ENCODE measurements around the gene RBM10. TPM values are rescaled to one million over a fixed set of nuclear protein-coding genes. Genes with fewer than 3 reads are reported as not detected.
A peak's percentile ranks its signal among the peaks of the same experiment; 100 is the strongest.

The RBM10 gene
- total and polyA plus RNA-seq, 2 of the 13 experiments (the other 11 are each of a cell fraction or from before 2014, with no cell fraction given) = 15.9 to 43.1 TPM

- Histone ChIP-seq H2AFZ (ENCODE audit: low read length) (no peak overlapping the region), H3K79me2 (ENCODE audit: insufficient read depth, low read length) (peaks cover 44% of the 10 kb centered on the region), H3K27me3 (ENCODE audit: control insufficient read depth in 1 of 2, insufficient read depth in 2 of 2, low read length in 2 of 2) (no peaks in the 10 kb centered on the region; a peak in 1 of 5 replicates), H3K9me3 (ENCODE audit: low read length) (no peaks in the 10 kb centered on the region), H3K36me3 (replicated peaks in 1 of 2; ENCODE audit: control insufficient read depth in 1 of 2, insufficient read depth in 2 of 2, low read length in 2 of 2) (peaks cover 4 to 10% of the 10 kb centered on the region in 2 experiments; a peak in 3 of 5 replicates), H3K4me1 (ENCODE audit: insufficient read depth, low read length) (peaks cover 63% of the 10 kb centered on the region), H3K9ac (ENCODE audit: insufficient read depth, low read depth, low read length) (peak overlapping the region; percentile 95), H3K4me3 (replicated peaks in 1 of 3; ENCODE audit: insufficient read depth in 1 of 3, low read depth in 2 of 3, low read length in 3 of 3) (peak overlapping the region; percentile 68 to 83 (median 74)), H3K27ac (ENCODE audit: extremely low read length, insufficient read depth, low read length) (peak overlapping the region; percentile 79), H4K20me1 (ENCODE audit: insufficient read depth, low read length) (peaks cover 8% of the 10 kb centered on the region), H3K4me2 (ENCODE audit: low read depth, low read length) (peak overlapping the region; percentile 75)
- ChIA-PET POLR2A (interaction anchor here (0.8 to 1.0 kb wide), 6 partner anchors 23 to 329 kb away, joined by 3 to 6 read pairs (median 3); partner anchors contain the start of gene USP11), CTCF (ENCODE audit: low intra/inter-chr PET ratio, low total read pairs) (interaction anchor here (1.4 to 1.6 kb wide), 2 partner anchors 190 to 329 kb away, joined by 5 to 6 read pairs; no protein-coding TSS in a partner anchor)
- in situ Hi-C loops (cut with HindIII; ENCODE audit: extremely low pct_ligation_motif_present, low pct_unique_long_range_greater_than_20kb) = loop anchor here (5.0 kb wide), 2 partner anchors 193 to 328 kb away; no protein-coding TSS in a partner anchor
- ATAC-seq (no peak), DNase-seq (ENCODE audit: low spot score) (no peak), FAIRE-seq (no peak)
- BruUV-seq (replicated peaks) = TSS peak; percentile 72
- 8% methylated on average over 5 of the region's 14 CpGs for WGBS (ENCODE audit: low lambda C conversion rate)
- intact Hi-C loops (cut with micrococcal nuclease; ENCODE audit: unreplicated experiment) = no loop called here
- 0 out of 2 replicates have a peak, but pooled peaks have one; percentile 15 for TF ChIP-seq ZNF878 (CRISPR knock-in tag; IDR thresholded peaks at IDR 0.05)
- TF ChIP-seq ATF6 (CRISPR knock-in tag; conservative IDR thresholded peaks at IDR 0.05) = no peak
- no peak for TF ChIP-seq POLR2G (IDR thresholded peaks at IDR 0.05; ENCODE audit: low read depth, low read length)
- no peak for TF ChIP-seq ATF4 (CRISPR knock-in tag; IDR thresholded peaks at IDR 0.05)
- TF ChIP-seq ZNF205 (CRISPR knock-in tag; IDR thresholded peaks at IDR 0.05) = no peak
- TF ChIP-seq KLF13 (CRISPR knock-in tag; IDR thresholded peaks at IDR 0.05) = no peak
- no peak; the same call in 1 of the 2 replicates for TF ChIP-seq YEATS4 (CRISPR knock-in tag; IDR thresholded peaks at IDR 0.05; ENCODE audit: borderline replicate concordance)
- peak; percentile 9; the same call in 1 of the 2 replicates for TF ChIP-seq KAT7 (CRISPR knock-in tag; IDR thresholded peaks at IDR 0.05; ENCODE audit: borderline replicate concordance)
- no peak for TF ChIP-seq PRPF4 (IDR thresholded peaks at IDR 0.05; ENCODE audit: low read depth, low read length, poor library complexity, severe bottlenecking)
- TF ChIP-seq MTA1 (CRISPR knock-in tag; IDR thresholded peaks at IDR 0.05; ENCODE audit: borderline replicate concordance) = no peak
- TF ChIP-seq HCFC1 (IDR thresholded peaks at IDR 0.05; ENCODE audit: low read depth, low read length) = no peak
- TF ChIP-seq, protein P1, sequence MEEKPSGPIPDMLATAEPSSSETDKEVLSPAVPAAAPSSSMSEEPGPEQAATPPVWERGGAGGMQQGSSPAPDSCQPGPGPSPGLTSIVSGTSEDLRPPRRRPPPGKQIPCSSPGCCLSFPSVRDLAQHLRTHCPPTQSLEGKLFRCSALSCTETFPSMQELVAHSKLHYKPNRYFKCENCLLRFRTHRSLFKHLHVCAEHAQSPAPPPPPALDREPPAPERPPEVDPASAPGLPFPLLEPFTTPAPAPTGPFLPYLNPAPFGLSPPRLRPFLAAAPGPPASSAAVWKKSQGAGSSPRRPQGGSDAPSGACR (CRISPR knock-in tag; IDR thresholded peaks at IDR 0.05) = no peak
- TF ChIP-seq, protein P2, sequence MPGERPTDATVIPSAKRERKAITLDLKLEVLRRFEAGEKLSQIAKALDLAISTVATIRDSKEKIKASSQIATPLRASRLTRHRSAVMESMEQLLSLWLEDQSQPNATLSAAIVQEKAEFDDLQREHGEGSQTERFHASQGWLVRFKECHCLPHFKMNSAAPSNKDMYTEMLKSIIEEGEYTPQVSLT (CRISPR knock-in tag; IDR thresholded peaks at IDR 0.05; ENCODE audit: borderline replicate concordance, low read depth) = no peak
- TF ChIP-seq CENPT (CRISPR knock-in tag; IDR thresholded peaks at IDR 0.05; ENCODE audit: low read depth) = no peak
- no peak for TF ChIP-seq NFKBIZ (CRISPR knock-in tag; IDR thresholded peaks at IDR 0.05)
- no peak for TF ChIP-seq ZNF775 (CRISPR knock-in tag; IDR thresholded peaks at IDR 0.05; ENCODE audit: borderline replicate concordance)
- no peak for TF ChIP-seq ATF7-NPFF (CRISPR knock-in tag; IDR thresholded peaks at IDR 0.05; ENCODE audit: low read depth)
- no peak for TF ChIP-seq MATR3 (CRISPR knock-in tag; IDR thresholded peaks at IDR 0.05)
- TF ChIP-seq IRF2 (CRISPR knock-in tag; IDR thresholded peaks at IDR 0.05) = no peak
- no peak for TF ChIP-seq ZNF143 (CRISPR knock-in tag; IDR thresholded peaks at IDR 0.05)
- TF ChIP-seq ZEB1 (IDR thresholded peaks at IDR 0.05; ENCODE audit: insufficient replicate concordance, low read depth) = no peak
- TF ChIP-seq CBX5 (CRISPR knock-in tag; IDR thresholded peaks at IDR 0.05; ENCODE audit: borderline replicate concordance) = no peak
Measured at GRCh38 chrX:47194194-47194787, 49.3 kb downstream of the RBM10 start.

Data from HepG2 (cell line).